ENCODE data around the gene SH3RF2.

The SH3RF2 gene

GRCh38 chr5:145947581-145947980 lies 11.2 kb downstream of the SH3RF2 start:
- ChIA-PET POLR2A (no interaction called here), CTCF (interaction anchor here (0.6 kb wide), 3 partner anchors 28 to 149 kb away, joined by 3 read pairs; no protein-coding TSS in a partner anchor)
- no peak overlapping the region for H3K4me3 ChIP-seq (ENCODE audit: low read depth, low read length)
- TF ChIP-seq GLI2 (tag by site-specific recombination; IDR thresholded peaks at IDR 0.05; ENCODE audit: borderline replicate concordance, low read depth) (no peak), ZNF645 (tag by site-specific recombination; IDR thresholded peaks at IDR 0.05) (no peak), EGR2 (tag by site-specific recombination; IDR thresholded peaks at IDR 0.05; ENCODE audit: low read depth) (no peak), ZBTB20 (tag by site-specific recombination; IDR thresholded peaks at IDR 0.05) (no peak), ZNF596 (tag by site-specific recombination; IDR thresholded peaks at IDR 0.05) (no peak), ZNF677 (tag by site-specific recombination; IDR thresholded peaks at IDR 0.05) (no peak), KLF8 (tag by site-specific recombination; IDR thresholded peaks at IDR 0.05) (no peak), ZSCAN16 (tag by site-specific recombination; IDR thresholded peaks at IDR 0.05) (no peak), PRDM1 (tag by site-specific recombination; IDR thresholded peaks at IDR 0.05) (no peak), ZNF132 (tag by site-specific recombination; IDR thresholded peaks at IDR 0.05; ENCODE audit: borderline replicate concordance) (no peak), ZBTB10 (tag by site-specific recombination; IDR thresholded peaks at IDR 0.05) (no peak), ATF2 (tag by site-specific recombination; IDR thresholded peaks at IDR 0.05; ENCODE audit: low read depth) (no peak), ZNF280C (tag by site-specific recombination; IDR thresholded peaks at IDR 0.05) (no peak), ZNF239 (tag by site-specific recombination; IDR thresholded peaks at IDR 0.05) (no peak), ZEB2 (tag by site-specific recombination; IDR thresholded peaks at IDR 0.05) (no peak), ZNF624 (tag by site-specific recombination; IDR thresholded peaks at IDR 0.05) (no peak), ZNF610 (tag by site-specific recombination; IDR thresholded peaks at IDR 0.05; ENCODE audit: borderline replicate concordance) (no peak), ZNF701 (tag by site-specific recombination; IDR thresholded peaks at IDR 0.05) (no peak), ZNF513 (tag by site-specific recombination; IDR thresholded peaks at IDR 0.05) (no peak), ZNF549 (tag by site-specific recombination; IDR thresholded peaks at IDR 0.05) (no peak)
- H3K4me1 ChIP-seq (ENCODE audit: control insufficient read depth, insufficient read depth, low read length), result peaks cover 24% of the 10 kb centered on the region
- no peak overlapping the region for H3K27ac ChIP-seq (ENCODE audit: extremely low read depth, low read depth, low read length)
- no peaks in the 10 kb centered on the region for H3K36me3 ChIP-seq (ENCODE audit: control insufficient read depth in 2 of 2, insufficient read depth in 1 of 2, low read length in 2 of 2)
- no peaks in the 10 kb centered on the region for H3K9me3 ChIP-seq (ENCODE audit: control insufficient read depth, insufficient read depth, low read depth, low read length)

All from HEK293 (cell line).